A549 (cell line): Measurements from ENCODE around the gene C1orf105. TPM values are rescaled to one million over a fixed set of nuclear protein-coding genes. Genes with fewer than 3 reads are reported as not detected.
A peak's percentile ranks its signal among the peaks of the same experiment; 100 is the strongest.

Source experiments
- ATAC-seq, 2 experiments: fragments of 200-7000 bp in 1 of 2; fragments of >200 bp in 1 of 2; cut with Nextera tagmentation in 1 of 2; cut with Tn5 transposase in 1 of 2; 3 replicates each; pipeline versions ENCODE4 v1.8.0 to v1.9.1; 2018 to 2020; ENCODE audit warnings: mild to moderate bottlenecking in 1 of 2, moderate library complexity in 1 of 2
- CTCF ChIA-PET: fragments of 300-600 bp; sonication (Branson Sonifier 250); formaldehyde crosslinking; extraction: SDS; loops from one replicate; lab custom pipeline; 2021; ENCODE audit warnings: antibody characterized with exemption, inconsistent platforms; lab: Yijun Ruan, JAX
- POLR2A ChIA-PET: fragments of 350-600 bp; formaldehyde crosslinking; extraction: SDS; loops from one replicate; lab custom pipeline; 2021; ENCODE audit warnings: antibody characterized with exemption, inconsistent platforms; lab: Yijun Ruan, JAX
- DNase-seq, 2 experiments: peaks; one replicate each; pipeline versions ENCODE4 v3.0.0 to v3.0.0-alpha.2; 2011 to 2016; ENCODE audit warnings: low read depth in 1 of 2, low spot score in 1 of 2
- FAIRE-seq: peaks from 2 replicates; lab custom pipeline; 2011; peaks lifted over from hg19 to GRCh38; lab: Jason Lieb, UNC
- H3K27ac ChIP-seq, 2 experiments: fragments of >200 bp; sonication (Bioruptor Twin); formaldehyde crosslinking; 3 replicates each; pipeline ENCODE4 v1.5.1; 2016 to 2017
- H3K4me1 ChIP-seq: fragments of >200 bp; sonication (Bioruptor Twin); formaldehyde crosslinking; 3 replicates; pipeline ENCODE4 v1.6.1; 2016
- H3K4me2 ChIP-seq: fragments of >200 bp; sonication (Bioruptor Twin); formaldehyde crosslinking; 3 replicates; pipeline ENCODE4 v1.6.1; 2016
- H3K4me3 ChIP-seq: fragments of >200 bp; sonication (Bioruptor Twin); formaldehyde crosslinking; 3 replicates; pipeline ENCODE4 v1.5.1; 2016
- H3K9me3 ChIP-seq: fragments of >200 bp; sonication (Bioruptor Twin); formaldehyde crosslinking; 3 replicates; pipeline ENCODE4 v1.6.1; 2016
- ATOH8 ChIP-seq: fragments of 250-450 bp; sonication (Bioruptor Pico); IDR thresholded peaks from 2 replicates; pipeline ENCODE4 v1.5.0; 2020; ENCODE audit warnings: low read depth, mild to moderate bottlenecking, moderate library complexity
- CBX8 ChIP-seq: fragments of 200-600 bp; sonication (generic); IDR thresholded peaks from 2 replicates; pipeline ENCODE4 v1.6.1; 2016
- CEBPB ChIP-seq, 2 experiments: fragments of >200 bp in 1 of 2; sonication (Bioruptor Twin) in 1 of 2; formaldehyde crosslinking in 1 of 2; IDR thresholded peaks; 2 replicates each; pipeline ENCODE4 v1.6.1; 2012 to 2016
- CTCF ChIP-seq: fragments of >200 bp; sonication (Bioruptor Twin); formaldehyde crosslinking; IDR thresholded peaks from 3 replicates; pipeline ENCODE4 v1.5.1; 2016
- E2F6 ChIP-seq: IDR thresholded peaks from 2 replicates; pipeline ENCODE4 v1.6.1; 2012; ENCODE audit warnings: low read depth, borderline replicate concordance
- EHMT2 ChIP-seq: fragments of 200-600 bp; sonication (generic); IDR thresholded peaks from 2 replicates; pipeline ENCODE4 v1.6.1; 2016; ENCODE audit warnings: antibody characterized with exemption, low read depth, mild to moderate bottlenecking, moderate library complexity
- EP300 ChIP-seq, 2 experiments: fragments of >200 bp; sonication (Bioruptor Twin); formaldehyde crosslinking; IDR thresholded peaks; 2 replicates in 1 of 2; 3 replicates in 1 of 2; pipeline ENCODE4 v1.6.1; 2016 to 2017
- FOSL2 ChIP-seq, 2 experiments: fragments of 450-650 bp in 1 of 2; fragments of >200 bp in 1 of 2; sonication (Bioruptor Twin) in 1 of 2; formaldehyde crosslinking; IDR thresholded peaks; 2 replicates each; pipeline versions ENCODE4 v1.5.0 to v1.6.1; 2016 to 2020; ENCODE audit warnings: mild to moderate bottlenecking in 1 of 2, moderate library complexity in 1 of 2
- GATA3 ChIP-seq: IDR thresholded peaks from 2 replicates; pipeline ENCODE4 v1.6.1; 2012; ENCODE audit warnings: borderline replicate concordance
- HES2 ChIP-seq: fragments of >200 bp; sonication (Bioruptor Twin); formaldehyde crosslinking; IDR thresholded peaks from 2 replicates; pipeline ENCODE4 v1.6.1; 2016
- HEYL ChIP-seq: fragments of 250-450 bp; sonication (Bioruptor Pico); IDR thresholded peaks from 2 replicates; pipeline ENCODE4 v1.8.0; 2021; ENCODE audit warnings: mild to moderate bottlenecking, moderate library complexity
- HOXB13 ChIP-seq: fragments of 250-450 bp; sonication (Bioruptor Pico); IDR thresholded peaks from 2 replicates; pipeline ENCODE4 v1.5.0; 2020; ENCODE audit warnings: low read depth, mild to moderate bottlenecking, moderate library complexity
- JUN ChIP-seq, 2 experiments: fragments of >200 bp; sonication (Bioruptor Twin); formaldehyde crosslinking; IDR thresholded peaks; 2 replicates in 1 of 2; 3 replicates in 1 of 2; pipeline ENCODE4 v1.6.1; 2016 to 2017
- JUNB ChIP-seq: fragments of >200 bp; sonication (Bioruptor Twin); formaldehyde crosslinking; IDR thresholded peaks from 2 replicates; pipeline ENCODE4 v1.6.1; 2016
- MAX ChIP-seq: IDR thresholded peaks from 2 replicates; pipeline ENCODE4 v1.6.1; 2012
- PBX3 ChIP-seq: IDR thresholded peaks from 2 replicates; pipeline ENCODE4 v1.6.1; 2012
- PHF8 ChIP-seq: fragments of 200-600 bp; sonication (generic); IDR thresholded peaks from 2 replicates; pipeline ENCODE4 v1.6.1; 2016; ENCODE audit warnings: low read depth, mild to moderate bottlenecking, antibody characterized with exemption, moderate library complexity, borderline replicate concordance
- POLR2A ChIP-seq: IDR thresholded peaks from 2 replicates; pipeline ENCODE4 v1.6.1; 2012; ENCODE audit warnings: mild to moderate bottlenecking, low read length
- POLR2AphosphoS2 ChIP-seq: conservative IDR thresholded peaks from 2 replicates; pipeline ENCODE4 v1.6.1; 2012; ENCODE audit warnings: low read length, improper control_type of control experiment, inconsistent platforms
- RAD21 ChIP-seq, 2 experiments: fragments of >200 bp in 1 of 2; sonication (Bioruptor Twin) in 1 of 2; formaldehyde crosslinking in 1 of 2; IDR thresholded peaks in 1 of 2; conservative IDR thresholded peaks in 1 of 2; 2 replicates in 1 of 2; 3 replicates in 1 of 2; pipeline ENCODE4 v1.6.1; 2012 to 2018; ENCODE audit warnings: inconsistent platforms in 1 of 2
- SMC3 ChIP-seq: fragments of >200 bp; sonication (Bioruptor Twin); formaldehyde crosslinking; IDR thresholded peaks from 3 replicates; pipeline ENCODE4 v1.6.1; 2018; ENCODE audit warnings: inconsistent platforms
- WGBS: methylation state at CpG from one replicate; pipeline ENCODE4 v1.1.6; 2017; ENCODE audit errors: missing lambda C conversion rate; 5-methylcytosine and 5-hydroxymethylcytosine counted together
- polyA plus RNA-seq, 4 experiments: library from polyadenylated mRNA; depleted of rRNA in 3 of 4; stranded (reverse); fragments of >200 nt; fragmentation: RNase III in 1 of 4; extraction: RNeasy Plus Mini Kit Qiagen cat#74134 plus additional on column Dnase treatment in 1 of 4; gene quantifications; 2 replicates in 3 of 4; 3 replicates in 1 of 4; pipeline ENCODE4 v1.2.3, GENCODE V29; 2011 to 2017

The C1orf105 gene
- polyA plus RNA-seq, 2 of the 4 experiments (the other 2 are of a cell fraction), result 0.40 TPM; not detected in 1

GRCh38 chr1:172398193-172398592 is 22.3 kb upstream of the C1orf105 start:
- WGBS, result 94% methylated on average over 2 of the region's 2 CpGs
- no peak for DNase-seq

GRCh38 chr1:172398970-172399755 is 21.3 kb upstream of the C1orf105 start:
- peak; percentile 76 for FAIRE-seq
- POLR2A ChIA-PET, result interaction anchor here (1.0 to 2.6 kb wide), 4 partner anchors 40 to 413 kb away, joined by 5 to 24 read pairs (median 8); no protein-coding TSS in a partner anchor

More at GRCh38 chr1:172398193-172398592, 22.3 kb upstream of the C1orf105 start:
- H3K4me1 ChIP-seq, result peaks cover 32% of the 10 kb centered on the region
- CTCF ChIA-PET, result interaction anchor here (0.6 to 4.7 kb wide), 14 partner anchors 10 to 463 kb away, joined by 3 to 48 read pairs (median 4); no protein-coding TSS in a partner anchor
- peak overlapping the region; percentile 83 to 86; a peak in 5 of 6 replicates for H3K27ac ChIP-seq
- H3K4me3 ChIP-seq, result no peak overlapping the region
- FAIRE-seq (no peak), ATAC-seq (no peak)
- no peak for TF ChIP-seq POLR2AphosphoS2
- TF ChIP-seq PHF8, result no peak
- TF ChIP-seq CBX8, result no peak
- no peak for TF ChIP-seq POLR2A
- TF ChIP-seq HOXB13 (CRISPR knock-in tag), result no peak
- TF ChIP-seq EHMT2, result no peak
- TF ChIP-seq RAD21 (conservative IDR thresholded peaks at IDR 0.05 in 1 of 2, IDR thresholded peaks at IDR 0.05 in 1 of 2), result no peak
- no peak for TF ChIP-seq EP300 (IDR thresholded peaks at IDR 0.05)
- TF ChIP-seq FOSL2 (IDR thresholded peaks at IDR 0.05), result no peak
- TF ChIP-seq FOSL2 (CRISPR knock-in tag; IDR thresholded peaks at IDR 0.05), result no peak
- no peak for TF ChIP-seq PBX3
- no peak for TF ChIP-seq HEYL (CRISPR knock-in tag)
- TF ChIP-seq GATA3, result no peak
- TF ChIP-seq E2F6, result no peak
- no peaks in the 10 kb centered on the region for H3K9me3 ChIP-seq
- POLR2A ChIA-PET, result interaction anchor here (2.6 kb wide), 1 partner anchor 39 kb away, joined by 24 read pairs; no protein-coding TSS in a partner anchor
- H3K4me2 ChIP-seq, result no peak overlapping the region

More at GRCh38 chr1:172398970-172399755, 21.3 kb upstream of the C1orf105 start:
- Histone ChIP-seq H3K9me3 (no peaks in the 10 kb centered on the region), H3K27ac (peak overlapping the region; percentile 83 to 86), H3K4me2 (peak overlapping the region; percentile 73), H3K4me1 (peaks cover 28% of the 10 kb centered on the region), H3K4me3 (no peak overlapping the region; the same call in 2 of the 3 replicates)
- TF ChIP-seq CTCF (peak; percentile 92), FOSL2 (IDR thresholded peaks at IDR 0.05) (no peak), FOSL2 (CRISPR knock-in tag; IDR thresholded peaks at IDR 0.05) (peak; percentile 86), EP300 (IDR thresholded peaks at IDR 0.05) (peak; percentile 13 to 14; a peak in 1 of 5 replicates), RAD21 (conservative IDR thresholded peaks at IDR 0.05 in 1 of 2, IDR thresholded peaks at IDR 0.05 in 1 of 2) (peak; percentile 93 to 99), JUNB (peak; percentile 71), GATA3 (peak; percentile 70; the same call in 1 of the 2 replicates), HES2 (no peak), E2F6 (no peak; the same call in 1 of the 2 replicates), MAX (peak; percentile 77), SMC3 (peak; percentile 99), HOXB13 (CRISPR knock-in tag) (0 out of 2 replicates have a peak, but pooled peaks have one; percentile 17), ATOH8 (CRISPR knock-in tag) (no peak), JUN (IDR thresholded peaks at IDR 0.05) (peak; percentile 43 to 56; a peak in 2 of 5 replicates), CEBPB (IDR thresholded peaks at IDR 0.05) (peak in 1 of 2 experiments; percentile 26; a peak in 1 of 4 replicates)
- CTCF ChIA-PET, result interaction anchor here (0.6 to 4.7 kb wide), 46 partner anchors 11 to 775 kb away, joined by 3 to 48 read pairs (median 4); no protein-coding TSS in a partner anchor
- peak; percentile 90 to 95 for ATAC-seq
- DNase-seq, result peak; percentile 78 to 90
- WGBS, result 26% methylated on average over 9 of the region's 9 CpGs
